K562 (cell line): Measurements from ENCODE around the gene RAB6B. TPM values are rescaled to one million over a fixed set of nuclear protein-coding genes. Genes with fewer than 3 reads are reported as not detected.

Source experiments
- BRF1 ChIP-seq: IDR thresholded peaks from 3 replicates; pipeline ENCODE4 v1.6.1; 2011; ENCODE audit warnings: borderline replicate concordance, mild to moderate bottlenecking; ENCODE audit not compliant: insufficient read length; ENCODE audit errors: extremely low read depth
- EP400 ChIP-seq: fragments of 450-650 bp; IDR thresholded peaks from 2 replicates; pipeline ENCODE4 v1.6.1; 2017; ENCODE audit warnings: antibody characterized with exemption, mild to moderate bottlenecking, moderate library complexity
- HCFC1 ChIP-seq: IDR thresholded peaks from 2 replicates; pipeline ENCODE4 v1.6.1; 2012; ENCODE audit warnings: low read depth, low read length, improper control_type of control experiment
- MAX ChIP-seq: sonication (generic); formaldehyde crosslinking; IDR thresholded peaks from 2 replicates; pipeline ENCODE4 v1.9.0; 2022; ENCODE audit warnings: mild to moderate bottlenecking, missing genetic modification reagents
- MAZ ChIP-seq, 2 experiments: fragments of 450-650 bp in 1 of 2; sonication (generic) in 1 of 2; formaldehyde crosslinking; IDR thresholded peaks in 1 of 2; conservative IDR thresholded peaks in 1 of 2; 2 replicates each; pipeline versions ENCODE4 v1.4.0 to v1.5.0; 2020; ENCODE audit warnings: mild to moderate bottlenecking in 1 of 2, missing genetic modification reagents in 1 of 2
- MEF2D ChIP-seq: conservative IDR thresholded peaks from 2 replicates; pipeline ENCODE4 v1.6.1; 2016; ENCODE audit warnings: low read depth, missing genetic modification characterization, missing compliant biosample characterization
- MYC ChIP-seq, 2 experiments: fragments of 250-450 bp in 1 of 2; sonication (Bioruptor Pico) in 1 of 2; IDR thresholded peaks; 2 replicates each; pipeline versions ENCODE4 v1.5.1 to v1.6.1; 2012 to 2021; ENCODE audit warnings: low read depth in 2 of 2, borderline replicate concordance in 1 of 2, improper control_type of control experiment in 1 of 2, low read length in 1 of 2, mild to moderate bottlenecking in 1 of 2, moderate library complexity in 1 of 2
- NFIC ChIP-seq: fragments of 450-650 bp; IDR thresholded peaks from 2 replicates; pipeline ENCODE4 v1.6.1; 2017; ENCODE audit warnings: mild to moderate bottlenecking, inconsistent platforms
- RBM14 ChIP-seq: fragments of 200-400 bp; formaldehyde crosslinking; IDR thresholded peaks from 2 replicates; pipeline ENCODE4 v1.6.1; 2018; ENCODE audit warnings: low read depth, mild to moderate bottlenecking, low read length, moderate library complexity, borderline replicate concordance; ENCODE audit not compliant: insufficient read depth
- RBM39 ChIP-seq: fragments of 200-400 bp; formaldehyde crosslinking; optimal IDR thresholded peaks from 2 replicates; pipeline ENCODE3; 2018; ENCODE audit warnings: low read depth, low read length
- RNF2 ChIP-seq: sonication (generic); IDR thresholded peaks from 2 replicates; pipeline ENCODE4 v1.6.1; 2016
- SAP30 ChIP-seq: fragments of 200-600 bp; sonication (generic); IDR thresholded peaks from 2 replicates; pipeline ENCODE4 v1.6.1; 2012; ENCODE audit warnings: borderline replicate concordance, low read depth, mild to moderate bottlenecking, moderate library complexity, low read length, control low read depth, inconsistent platforms; ENCODE audit not compliant: insufficient read depth, poor library complexity, severe bottlenecking
- SMARCE1 ChIP-seq: fragments of 450-650 bp; IDR thresholded peaks from 2 replicates; pipeline ENCODE4 v1.7.1; 2016; ENCODE audit warnings: mild to moderate bottlenecking
- TAF9B ChIP-seq: fragments of 450-650 bp; IDR thresholded peaks from 2 replicates; pipeline ENCODE4 v1.6.1; 2018; ENCODE audit warnings: mild to moderate bottlenecking; ENCODE audit not compliant: partially characterized antibody
- VEZF1 ChIP-seq: fragments of 200-800 bp; sonication (Bioruptor generic); IDR thresholded peaks from 2 replicates; pipeline ENCODE4 v1.6.1; 2017; ENCODE audit warnings: missing genetic modification characterization, missing compliant biosample characterization
- ZC3H4 ChIP-seq: sonication (generic); formaldehyde crosslinking; IDR thresholded peaks from 2 replicates; pipeline ENCODE4 v1.9.0; 2021; ENCODE audit warnings: missing genetic modification reagents, borderline replicate concordance
- ZNF24 ChIP-seq: fragments of 450-650 bp; IDR thresholded peaks from 2 replicates; pipeline ENCODE4 v1.6.1; 2016
- polyA plus RNA-seq, 8 experiments: library from polyadenylated mRNA; depleted of rRNA in 4 of 8; stranded (reverse) in 5 of 8; unstranded in 3 of 8; fragments of >200 nt; fragmentation: Nextera tagmentation in 2 of 8; fragmentation: Illumina TruSeq in 1 of 8; extraction: Ambion mirVana in 2 of 8; extraction: Trizol in 1 of 8; gene quantifications; 2 replicates each; pipeline versions ENCODE4 v1.2.1 to v1.2.3, GENCODE V29; 2011 to 2014; ENCODE audit warnings: inconsistent platforms in 1 of 8, missing spikeins in 1 of 8
- total RNA-seq, 7 experiments: library from RNA; depleted of rRNA in 6 of 7; stranded (reverse); fragments of >200 nt in 6 of 7; fragmentation: Illumina TruSeq in 2 of 7; extraction: Trizol in 2 of 7; gene quantifications; 2 replicates each; pipeline versions ENCODE4 v1.2.1 to v1.2.3, GENCODE V29; 2011 to 2021; ENCODE audit warnings: low replicate concordance in 1 of 7
- TF ChIP-seq, protein P1 (sequence below): sonication (generic); formaldehyde crosslinking; IDR thresholded peaks from 2 replicates; pipeline ENCODE4 v1.5.0; 2020; ENCODE audit warnings: missing genetic modification reagents
- TF ChIP-seq, protein P2 (sequence below): fragments of 450-650 bp; IDR thresholded peaks from 2 replicates; pipeline ENCODE4 v1.6.1; 2014; ENCODE audit warnings: low read depth, mild to moderate bottlenecking, moderate library complexity, borderline replicate concordance
- TF ChIP-seq, protein P3 (sequence below): fragments of 150-350 bp; conservative IDR thresholded peaks from 2 replicates; pipeline ENCODE4 v1.6.1; 2014; ENCODE audit warnings: low read length

The RAB6B gene
- total and polyA plus RNA-seq, 9 of the 15 experiments (the other 6 are each of a cell fraction or from before 2014, with no cell fraction given) = 0.60 to 18.1 (median 1.5) TPM

GRCh38 chr3:133805702-133806475 is 89.8 kb downstream of the RAB6B start, which contains the start of gene SRPRB (continued):
- peak; percentile 98 for TF ChIP-seq EP400
- 0 out of 2 replicates have a peak, but pooled peaks have one; percentile 25 for TF ChIP-seq NFIC
- TF ChIP-seq VEZF1 (CRISPR knock-in tag) = no peak
- TF ChIP-seq SMARCE1 = no peak
- TF ChIP-seq, protein P1, sequence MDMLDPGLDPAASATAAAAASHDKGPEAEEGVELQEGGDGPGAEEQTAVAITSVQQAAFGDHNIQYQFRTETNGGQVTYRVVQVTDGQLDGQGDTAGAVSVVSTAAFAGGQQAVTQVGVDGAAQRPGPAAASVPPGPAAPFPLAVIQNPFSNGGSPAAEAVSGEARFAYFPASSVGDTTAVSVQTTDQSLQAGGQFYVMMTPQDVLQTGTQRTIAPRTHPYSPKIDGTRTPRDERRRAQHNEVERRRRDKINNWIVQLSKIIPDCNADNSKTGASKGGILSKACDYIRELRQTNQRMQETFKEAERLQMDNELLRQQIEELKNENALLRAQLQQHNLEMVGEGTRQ (CRISPR knock-in tag) = no peak
- TF ChIP-seq, protein P2, sequence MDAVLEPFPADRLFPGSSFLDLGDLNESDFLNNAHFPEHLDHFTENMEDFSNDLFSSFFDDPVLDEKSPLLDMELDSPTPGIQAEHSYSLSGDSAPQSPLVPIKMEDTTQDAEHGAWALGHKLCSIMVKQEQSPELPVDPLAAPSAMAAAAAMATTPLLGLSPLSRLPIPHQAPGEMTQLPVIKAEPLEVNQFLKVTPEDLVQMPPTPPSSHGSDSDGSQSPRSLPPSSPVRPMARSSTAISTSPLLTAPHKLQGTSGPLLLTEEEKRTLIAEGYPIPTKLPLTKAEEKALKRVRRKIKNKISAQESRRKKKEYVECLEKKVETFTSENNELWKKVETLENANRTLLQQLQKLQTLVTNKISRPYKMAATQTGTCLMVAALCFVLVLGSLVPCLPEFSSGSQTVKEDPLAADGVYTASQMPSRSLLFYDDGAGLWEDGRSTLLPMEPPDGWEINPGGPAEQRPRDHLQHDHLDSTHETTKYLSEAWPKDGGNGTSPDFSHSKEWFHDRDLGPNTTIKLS = peak; percentile 96
- peak; percentile 88 for TF ChIP-seq SAP30
- TF ChIP-seq BRF1 = no peak
- no peak for TF ChIP-seq RNF2
- TF ChIP-seq MYC (IDR thresholded peaks at IDR 0.05; ENCODE audit: low read depth, low read length) = peak; percentile 94
- peak; percentile 79 for TF ChIP-seq MYC (CRISPR knock-in tag; IDR thresholded peaks at IDR 0.05; ENCODE audit: borderline replicate concordance, low read depth)
- no peak for TF ChIP-seq RBM14
- TF ChIP-seq MAX = peak; percentile 86
- TF ChIP-seq ZNF24 = no peak
- no peak for TF ChIP-seq ZC3H4 (CRISPR knock-in tag)
- TF ChIP-seq HCFC1 = peak; percentile 91
- TF ChIP-seq TAF9B = peak; percentile 57
- TF ChIP-seq MAZ (CRISPR knock-in tag; conservative IDR thresholded peaks at IDR 0.05 in 1 of 2, IDR thresholded peaks at IDR 0.05 in 1 of 2) = peak in 1 of 2 experiments; percentile 47; a peak in 1 of 4 replicates
- TF ChIP-seq, protein P3, sequence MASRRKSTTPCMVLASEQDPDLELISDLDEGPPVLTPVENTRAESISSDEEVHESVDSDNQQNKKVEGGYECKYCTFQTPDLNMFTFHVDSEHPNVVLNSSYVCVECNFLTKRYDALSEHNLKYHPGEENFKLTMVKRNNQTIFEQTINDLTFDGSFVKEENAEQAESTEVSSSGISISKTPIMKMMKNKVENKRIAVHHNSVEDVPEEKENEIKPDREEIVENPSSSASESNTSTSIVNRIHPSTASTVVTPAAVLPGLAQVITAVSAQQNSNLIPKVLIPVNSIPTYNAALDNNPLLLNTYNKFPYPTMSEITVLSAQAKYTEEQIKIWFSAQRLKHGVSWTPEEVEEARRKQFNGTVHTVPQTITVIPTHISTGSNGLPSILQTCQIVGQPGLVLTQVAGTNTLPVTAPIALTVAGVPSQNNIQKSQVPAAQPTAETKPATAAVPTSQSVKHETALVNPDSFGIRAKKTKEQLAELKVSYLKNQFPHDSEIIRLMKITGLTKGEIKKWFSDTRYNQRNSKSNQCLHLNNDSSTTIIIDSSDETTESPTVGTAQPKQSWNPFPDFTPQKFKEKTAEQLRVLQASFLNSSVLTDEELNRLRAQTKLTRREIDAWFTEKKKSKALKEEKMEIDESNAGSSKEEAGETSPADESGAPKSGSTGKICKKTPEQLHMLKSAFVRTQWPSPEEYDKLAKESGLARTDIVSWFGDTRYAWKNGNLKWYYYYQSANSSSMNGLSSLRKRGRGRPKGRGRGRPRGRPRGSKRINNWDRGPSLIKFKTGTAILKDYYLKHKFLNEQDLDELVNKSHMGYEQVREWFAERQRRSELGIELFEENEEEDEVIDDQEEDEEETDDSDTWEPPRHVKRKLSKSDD = no peak
- TF ChIP-seq RBM39 = no peak
- no peak for TF ChIP-seq MEF2D (tag)
